GM19351 (cell line): Measurements from ENCODE around the gene CEP63.
"Not testable (repeated sequence)": the region's sequence is repeated elsewhere in the genome, so short reads cannot be mapped to it uniquely, and the experiment has no call there.

ENCODE experiments used
- ATAC-seq: cut with Tn5 transposase; IDR thresholded peaks from one replicate; pipeline ENCODE4 v1.9.1; 2021; ENCODE audit warnings: mild to moderate bottlenecking, moderate library complexity; ENCODE audit not compliant: unreplicated experiment

CEP63 gene

GRCh38 chr3:134505485-134505884, 19.6 kb downstream of the CEP63 start:
- no peak for ATAC-seq

GRCh38 chr3:134511500-134511899, 25.6 kb downstream of the CEP63 start:
- ATAC-seq, result no peak

DNA sequence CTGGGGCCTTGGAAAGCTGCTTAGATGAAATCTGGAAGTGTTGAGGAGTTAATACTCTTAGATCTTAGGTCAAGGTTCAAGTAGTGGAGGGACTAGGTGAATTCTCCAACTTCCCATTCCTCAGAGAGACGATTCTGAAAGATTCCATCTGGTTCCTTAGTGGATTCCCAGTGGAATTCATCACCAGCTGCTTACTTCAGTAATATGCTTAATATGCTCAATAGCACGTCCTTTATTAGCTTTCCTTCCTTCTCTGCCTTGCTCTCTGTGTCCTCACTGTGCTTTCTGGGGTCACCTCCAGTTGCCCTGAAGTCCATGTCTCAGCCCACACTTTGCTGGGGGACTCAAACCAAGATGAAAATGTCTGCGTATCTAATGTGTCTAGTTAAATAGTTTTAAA, 31.0 kb downstream of the CEP63 start:
- no peak for ATAC-seq

GRCh38 chr3:134517791-134518190, 31.9 kb downstream of the CEP63 start:
- no peak for ATAC-seq

DNA sequence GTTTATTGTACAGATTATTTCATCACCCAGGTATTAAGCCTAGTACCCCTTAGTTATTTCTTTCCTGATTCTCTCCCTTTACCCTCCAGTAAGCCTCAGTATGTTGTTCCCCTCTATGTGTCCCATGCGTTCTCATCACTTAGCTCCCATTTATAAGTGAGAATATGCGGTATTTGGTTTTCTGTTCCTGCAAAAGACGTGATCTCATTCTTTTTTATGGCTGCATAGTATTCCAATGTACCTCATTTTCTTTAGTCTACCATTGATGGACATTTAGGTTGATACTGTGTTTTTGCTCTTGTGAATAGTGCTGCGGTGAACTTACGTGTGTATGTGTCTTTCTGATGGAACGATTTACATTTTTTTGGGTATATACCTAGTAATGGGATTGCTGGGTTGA, 36.7 kb downstream of the CEP63 start:
- ATAC-seq, result no peak

GRCh38 chr3:134525293-134525692, 39.4 kb downstream of the CEP63 start:
- no peak for ATAC-seq

- no peak for ATAC-seq
These were observed 40.5 kb downstream of the CEP63 start for GRCh38 chr3:134526319-134526718.

GRCh38 chr3:134527037-134527436, 41.2 kb downstream of the CEP63 start:
- no peak for ATAC-seq

DNA sequence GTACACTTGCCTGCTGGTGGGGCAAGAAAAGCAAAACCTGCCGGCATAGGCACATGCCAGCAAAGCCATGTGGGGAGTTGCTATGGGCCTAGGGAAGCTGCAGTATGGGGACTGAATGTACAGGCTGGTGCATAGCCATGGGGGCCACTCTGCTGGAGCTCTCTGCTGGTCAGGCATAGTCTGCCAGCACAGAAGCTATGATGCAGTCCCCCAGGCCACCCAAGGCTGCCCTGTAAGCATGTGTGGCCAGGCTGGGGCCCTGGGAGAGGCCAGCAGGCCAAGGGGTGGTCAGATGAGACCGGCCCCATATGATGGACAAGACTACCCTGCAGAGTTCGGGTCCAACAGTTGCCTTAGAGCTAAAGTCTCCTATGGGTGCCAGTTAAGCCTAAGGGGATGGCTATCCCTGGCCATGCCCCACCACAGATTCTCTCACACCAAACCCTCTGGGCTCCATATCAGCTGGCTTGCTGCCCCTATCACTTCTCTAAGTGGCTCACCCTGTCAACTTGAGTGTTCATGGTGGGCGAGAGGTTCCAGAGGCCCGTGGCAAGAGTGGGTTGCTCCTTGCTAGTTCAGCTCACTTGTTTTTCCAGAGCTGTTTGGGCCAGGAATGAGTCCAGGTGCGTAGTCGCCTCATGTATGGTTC, 41.8 kb downstream of the CEP63 start:
- no peak for ATAC-seq

GRCh38 chr3:134533493-134533892, 47.6 kb downstream of the CEP63 start:
- ATAC-seq, result no peak

GRCh38 chr3:134535186-134535970, 49.5 kb downstream of the CEP63 start:
- no peak for ATAC-seq

- ATAC-seq, result no peak
These were observed 50.9 kb downstream of the CEP63 start for GRCh38 chr3:134536781-134537180.

GRCh38 chr3:134542287-134542958, 56.6 kb downstream of the CEP63 start:
- ATAC-seq, result no peak

DNA sequence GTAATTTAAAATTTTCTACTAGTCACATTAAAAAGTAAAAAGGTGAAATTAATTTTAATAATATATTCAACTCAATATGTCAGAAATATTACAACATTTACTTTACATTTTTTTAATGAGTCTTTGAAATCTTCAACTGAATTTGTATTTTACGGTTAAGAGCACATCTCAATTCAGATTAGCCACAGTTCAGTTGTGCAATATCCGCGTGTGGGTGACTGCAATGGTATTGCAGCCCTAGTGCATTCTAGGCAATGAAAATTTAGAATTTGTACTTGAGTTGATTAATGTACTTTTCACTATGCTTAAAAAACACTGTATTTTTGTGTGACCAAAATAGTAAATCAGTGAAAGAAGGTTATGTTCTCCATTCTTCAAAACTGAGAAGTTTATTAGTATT, 57.3 kb downstream of the CEP63 start:
- no peak for ATAC-seq

GRCh38 chr3:134544316-134544715, 58.5 kb downstream of the CEP63 start:
- ATAC-seq, result no peak

DNA sequence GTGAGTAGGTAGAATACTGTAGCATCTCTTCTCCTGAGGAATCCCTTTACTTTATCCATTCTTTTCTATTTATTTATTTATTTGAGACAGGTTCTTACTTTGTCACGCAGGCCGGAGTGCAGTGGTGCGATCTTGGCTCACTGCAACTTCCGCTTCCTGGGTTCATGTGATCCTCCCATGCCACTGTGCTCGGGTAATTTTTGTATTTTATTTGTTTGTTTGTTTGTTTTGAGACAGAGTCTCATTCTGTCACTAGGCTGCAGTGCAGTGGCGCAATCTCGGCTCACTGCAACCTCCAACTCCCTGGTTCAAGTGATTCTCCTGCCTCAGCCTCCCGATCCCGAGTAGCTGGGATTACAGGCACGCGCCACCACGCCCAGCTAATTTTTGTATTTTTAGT, 58.9 kb downstream of the CEP63 start:
- ATAC-seq, result not testable (repeated sequence)

GRCh38 chr3:134545818-134546217, 60.0 kb downstream of the CEP63 start:
- no peak for ATAC-seq

DNA sequence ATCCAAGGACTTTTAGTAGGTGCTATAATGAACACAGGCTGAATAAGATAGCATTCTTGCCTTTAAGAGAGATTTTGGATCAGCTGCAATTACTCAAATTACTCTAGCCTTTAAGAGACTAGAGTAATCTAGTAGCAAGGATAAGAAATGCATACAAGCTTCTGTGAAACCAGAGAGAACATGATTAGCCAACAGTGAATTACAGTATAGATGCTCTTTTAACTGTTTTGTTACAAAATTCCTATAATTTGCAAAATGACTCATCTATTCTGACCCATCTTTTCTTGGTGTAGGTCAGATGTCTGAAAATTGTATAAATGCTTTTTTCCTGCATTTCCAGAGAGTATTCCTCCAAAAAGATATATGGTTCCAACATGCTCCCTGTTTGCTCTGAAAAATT, 66.9 kb downstream of the CEP63 start:
- no peak for ATAC-seq

DNA sequence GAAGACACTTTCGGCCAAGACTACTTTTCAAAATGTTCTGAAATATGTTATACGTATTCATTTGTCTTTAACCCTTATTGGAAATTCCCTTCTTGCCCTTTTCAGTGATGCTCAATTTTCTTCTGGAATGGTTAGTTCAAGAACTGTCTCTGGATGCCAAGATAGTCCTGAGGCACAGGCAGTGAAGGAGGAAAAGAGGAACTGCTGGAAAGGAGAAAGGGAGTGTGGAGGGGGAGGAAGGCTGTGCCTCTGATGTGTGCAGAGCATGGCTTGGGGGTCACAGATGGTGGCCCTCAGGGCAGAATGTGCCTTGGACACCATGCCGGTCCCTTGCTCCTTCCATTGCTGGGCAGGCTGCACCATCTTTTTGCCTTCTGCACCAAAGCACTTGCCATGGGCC, 73.7 kb downstream of the CEP63 start:
- ATAC-seq, result no peak

GRCh38 chr3:134562055-134562454, 76.2 kb downstream of the CEP63 start:
- ATAC-seq, result no peak

DNA sequence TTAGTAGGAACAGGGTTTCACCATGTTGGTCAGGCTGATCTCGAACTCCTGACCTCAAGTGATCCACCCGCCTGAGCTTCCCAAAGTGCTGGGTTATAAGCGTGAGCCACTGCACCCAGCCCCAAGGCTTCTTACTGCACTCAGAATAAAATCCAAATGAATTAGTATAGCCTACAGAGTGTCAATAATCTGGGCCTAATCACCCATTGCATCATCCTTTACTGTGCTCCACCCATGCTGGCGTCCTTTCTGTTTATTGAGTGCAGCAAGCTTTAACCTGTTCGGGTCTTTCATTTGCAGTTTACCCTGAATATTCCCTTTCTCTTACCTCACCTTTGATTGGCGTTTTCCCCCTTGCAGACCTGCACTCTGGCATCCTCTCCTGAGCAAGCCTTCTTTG, 77.7 kb downstream of the CEP63 start:
- ATAC-seq, result no peak

DNA sequence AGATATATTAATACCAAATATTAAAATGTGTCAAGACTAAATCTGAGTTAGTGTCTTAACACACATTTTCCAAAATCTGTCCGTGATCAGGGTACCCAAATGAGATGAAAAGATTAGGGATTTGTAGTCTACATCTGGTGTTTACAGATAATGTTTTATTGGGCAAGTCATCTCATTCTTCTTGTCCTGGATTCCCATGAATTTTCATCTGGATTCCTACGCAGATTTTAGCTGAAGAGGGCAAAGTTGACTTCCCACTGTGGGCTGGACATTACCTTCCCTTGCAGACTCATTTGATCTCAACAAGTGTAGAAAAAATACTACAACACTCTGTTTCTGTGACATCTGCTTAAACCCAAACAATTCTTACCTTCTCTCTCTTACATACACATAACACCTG, 79.1 kb downstream of the CEP63 start:
- no peak for ATAC-seq
